Measurements from ENCODE around the gene TMEM17.

DNA sequence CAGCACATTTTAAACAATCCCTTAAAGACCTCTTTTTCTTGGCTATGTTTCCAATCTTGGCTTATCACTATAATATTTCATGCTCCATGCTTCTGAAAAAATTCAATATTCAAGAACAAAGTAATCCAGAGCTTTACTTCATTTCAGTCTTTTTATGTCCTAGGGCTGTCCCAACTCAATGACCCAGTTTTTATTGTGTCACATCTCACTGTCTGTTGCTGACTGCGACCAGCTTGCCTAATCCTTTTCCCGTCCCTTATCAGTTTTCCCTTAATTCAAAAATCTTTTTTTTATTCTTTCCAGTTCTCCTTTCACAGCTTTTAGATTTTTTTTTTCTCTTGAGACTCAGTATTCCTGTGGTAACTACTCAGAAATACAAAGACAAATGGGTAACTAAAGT, 10.2 kb downstream of the TMEM17 start:
- TF ChIP-seq CTCF (conservative IDR thresholded peaks at IDR 0.05 in 1 of 2, IDR thresholded peaks at IDR 0.05 in 1 of 2; ENCODE audit: low read depth in 1 of 2, low read length in 2 of 2) (no peak), EZH2 (IDR thresholded peaks at IDR 0.05; ENCODE audit: low read length, missing control alignments) (no peak)

Measured in fibroblast of lung (primary cell).